Karpas-422 (cell line): ENCODE results near the gene NOVA2. TPM values are rescaled to one million over a fixed set of nuclear protein-coding genes. Genes with fewer than 3 reads are reported as not detected.

ENCODE experiments used
- DNase-seq: peaks from one replicate; pipeline ENCODE4 v3.0.0-alpha.2; 2015
- H2AFZ ChIP-seq: fragments of 200-600 bp; sonication (generic); 2 replicates; pipeline ENCODE4 v1.6.1; 2014; ENCODE audit warnings: antibody characterized with exemption, low read length, mixed read lengths
- H3K27ac ChIP-seq: fragments of 200-600 bp; sonication (generic); 2 replicates; pipeline ENCODE4 v1.5.1; 2014; ENCODE audit warnings: mild to moderate bottlenecking, low read length, moderate library complexity
- H3K27me3 ChIP-seq: fragments of 200-600 bp; sonication (generic); 2 replicates; pipeline ENCODE4 v1.6.1; 2014; ENCODE audit warnings: low read length, mixed read lengths
- H3K36me3 ChIP-seq: fragments of 200-600 bp; sonication (generic); 2 replicates; pipeline ENCODE4 v1.6.1; 2014; ENCODE audit warnings: low read length, mixed read lengths; ENCODE audit not compliant: insufficient read depth
- H3K4me1 ChIP-seq: fragments of 200-600 bp; sonication (generic); 2 replicates; pipeline ENCODE4 v1.6.1; 2014; ENCODE audit warnings: mild to moderate bottlenecking, low read length, mixed read lengths
- H3K4me2 ChIP-seq: fragments of 200-600 bp; sonication (generic); 2 replicates; pipeline ENCODE4 v1.6.1; 2014; ENCODE audit warnings: low read length, low read depth, mild to moderate bottlenecking; ENCODE audit not compliant: poor library complexity, severe bottlenecking
- H3K4me3 ChIP-seq: fragments of 200-600 bp; sonication (generic); 2 replicates; pipeline ENCODE4 v1.5.1; 2014; ENCODE audit warnings: mild to moderate bottlenecking, antibody characterized with exemption, low read length, mixed read lengths
- H3K79me2 ChIP-seq: fragments of 200-600 bp; sonication (generic); 2 replicates; pipeline ENCODE4 v1.6.1; 2014; ENCODE audit warnings: mild to moderate bottlenecking, low read length, mixed read lengths
- H3K9ac ChIP-seq: fragments of 200-600 bp; sonication (generic); 2 replicates; pipeline ENCODE4 v1.6.0; 2014; ENCODE audit warnings: low read length
- H3K9me2 ChIP-seq: fragments of 200-600 bp; sonication (generic), shearing (Covaris generic); replicated peaks from 2 replicates; pipeline ENCODE4 v1.6.0; 2014; ENCODE audit warnings: mild to moderate bottlenecking, low read length, moderate library complexity; ENCODE audit not compliant: insufficient read depth
- H3K9me3 ChIP-seq: fragments of 300-700, 200-600 bp; sonication (generic); 2 replicates; pipeline ENCODE4 v1.6.1; 2014; ENCODE audit warnings: low read length, mixed read lengths
- H4K20me1 ChIP-seq: fragments of 200-600 bp; sonication (generic); 2 replicates; pipeline ENCODE4 v1.6.1; 2014; ENCODE audit warnings: mild to moderate bottlenecking, antibody characterized with exemption, low read length, low read depth; ENCODE audit not compliant: insufficient read depth
- total RNA-seq: library from RNA; depleted of rRNA; stranded (reverse); fragments of >200 nt; shearing (Covaris generic); gene quantifications from 2 replicates; pipeline ENCODE4 v1.2.3, GENCODE V29; 2014; ENCODE audit warnings: low replicate concordance

NOVA2 gene
- total RNA-seq, 1 experiment from 2014 or later = not detected

DNA sequence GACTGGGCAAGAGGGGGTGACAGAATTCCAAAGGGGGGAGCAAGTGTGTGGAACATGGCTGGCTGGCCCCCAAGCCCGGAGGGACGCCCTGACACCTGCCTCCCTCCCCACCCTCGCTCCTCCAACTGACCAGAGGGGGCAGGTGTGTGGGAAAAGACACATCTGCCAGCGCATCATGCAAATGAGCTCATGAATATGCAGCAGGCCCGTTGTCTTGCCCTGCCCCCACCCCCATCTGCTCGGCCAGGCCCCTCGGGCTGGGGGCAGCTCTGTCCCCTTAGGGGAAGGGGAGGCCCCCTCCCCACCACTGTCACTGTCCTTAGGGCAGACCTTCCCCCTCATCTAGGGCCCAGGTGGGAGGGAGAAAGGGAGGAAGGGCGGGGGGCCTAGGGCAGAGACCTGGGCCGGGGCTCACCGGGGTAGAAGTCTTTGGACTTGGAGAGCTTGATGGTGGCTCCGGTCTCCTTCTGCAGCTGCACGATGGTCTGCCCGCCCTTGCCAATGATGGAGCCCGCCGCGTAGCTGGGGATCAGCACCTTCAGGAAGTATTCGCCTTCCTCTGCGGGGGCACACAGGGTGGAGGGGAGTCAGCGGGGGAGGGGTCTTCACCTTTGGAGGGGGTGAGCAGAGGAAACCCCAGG is 12.9 kb downstream of the NOVA2 start:
- Histone ChIP-seq H3K4me3 (no peak overlapping the region), H3K9ac (no peak overlapping the region), H3K4me2 (no peak overlapping the region), H3K9me2 (no peaks in the 10 kb centered on the region), H3K9me3 (no peaks in the 10 kb centered on the region), H4K20me1 (no peaks in the 10 kb centered on the region), H3K4me1 (peaks cover 6% of the 10 kb centered on the region; the same call in 1 of the 2 replicates), H2AFZ (no peak overlapping the region), H3K79me2 (no peaks in the 10 kb centered on the region), H3K27me3 (no peaks in the 10 kb centered on the region), H3K27ac (no peak overlapping the region), H3K36me3 (no peaks in the 10 kb centered on the region)
- DNase-seq = peak; percentile 63

DNA sequence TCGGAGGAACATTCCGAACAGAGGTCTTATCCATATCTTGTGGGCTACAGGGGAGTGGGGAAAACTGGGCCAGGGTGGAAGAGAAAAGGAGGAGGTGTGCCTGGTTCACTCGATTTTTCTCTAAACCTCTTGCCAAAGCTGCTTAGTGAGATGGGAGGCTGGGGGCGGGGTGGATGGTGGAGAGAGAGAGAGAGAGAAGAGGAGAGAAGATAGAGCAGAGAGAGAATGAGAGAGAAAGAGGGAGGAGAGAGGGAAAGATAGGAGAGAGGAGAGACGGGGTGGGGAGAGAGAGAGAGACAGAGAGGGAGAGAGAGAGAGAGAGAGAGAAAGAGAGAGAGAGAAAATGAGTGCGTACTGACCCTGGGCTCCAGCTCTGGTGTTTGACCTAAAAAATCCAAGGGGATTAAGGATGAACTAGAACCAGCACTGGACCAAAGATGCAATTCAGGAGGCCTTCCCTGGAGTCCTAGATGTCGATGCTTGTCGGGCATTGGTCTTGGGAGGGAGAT is 14.1 kb downstream of the NOVA2 start:
- no peak overlapping the region for H3K4me3 ChIP-seq
- no peak overlapping the region for H3K4me2 ChIP-seq
- DNase-seq = no peak
- no peaks in the 10 kb centered on the region for H3K79me2 ChIP-seq
- no peak overlapping the region for H3K27ac ChIP-seq
- H3K27me3 ChIP-seq = no peaks in the 10 kb centered on the region
- H4K20me1 ChIP-seq = no peaks in the 10 kb centered on the region
- H3K9me2 ChIP-seq = no peaks in the 10 kb centered on the region
- H3K36me3 ChIP-seq = no peaks in the 10 kb centered on the region
- H3K4me1 ChIP-seq = peaks cover 6% of the 10 kb centered on the region; the same call in 1 of the 2 replicates
- no peak overlapping the region for H2AFZ ChIP-seq
- H3K9me3 ChIP-seq = no peaks in the 10 kb centered on the region
- no peak overlapping the region for H3K9ac ChIP-seq

GRCh38 chr19:45958769-45959516 is 14.7 kb downstream of the NOVA2 start:
- Histone ChIP-seq H3K79me2 (no peaks in the 10 kb centered on the region), H3K27me3 (no peaks in the 10 kb centered on the region), H3K4me1 (peaks cover 6% of the 10 kb centered on the region; the same call in 1 of the 2 replicates), H2AFZ (no peak overlapping the region), H3K9ac (no peak overlapping the region), H3K27ac (no peak overlapping the region), H3K9me2 (no peaks in the 10 kb centered on the region), H3K9me3 (no peaks in the 10 kb centered on the region), H3K4me2 (no peak overlapping the region), H3K36me3 (no peaks in the 10 kb centered on the region), H4K20me1 (no peaks in the 10 kb centered on the region), H3K4me3 (no peak overlapping the region)
- no peak for DNase-seq

GRCh38 chr19:45958320-45958719 is 15.3 kb downstream of the NOVA2 start:
- Histone ChIP-seq H3K27me3 (no peaks in the 10 kb centered on the region), H3K36me3 (no peaks in the 10 kb centered on the region), H3K4me2 (no peak overlapping the region), H3K9ac (no peak overlapping the region), H4K20me1 (no peaks in the 10 kb centered on the region), H3K27ac (no peak overlapping the region), H3K9me3 (no peaks in the 10 kb centered on the region), H3K4me1 (peaks cover 6% of the 10 kb centered on the region; the same call in 1 of the 2 replicates), H3K9me2 (no peaks in the 10 kb centered on the region), H2AFZ (no peak overlapping the region), H3K4me3 (no peak overlapping the region), H3K79me2 (no peaks in the 10 kb centered on the region)
- no peak for DNase-seq

DNA sequence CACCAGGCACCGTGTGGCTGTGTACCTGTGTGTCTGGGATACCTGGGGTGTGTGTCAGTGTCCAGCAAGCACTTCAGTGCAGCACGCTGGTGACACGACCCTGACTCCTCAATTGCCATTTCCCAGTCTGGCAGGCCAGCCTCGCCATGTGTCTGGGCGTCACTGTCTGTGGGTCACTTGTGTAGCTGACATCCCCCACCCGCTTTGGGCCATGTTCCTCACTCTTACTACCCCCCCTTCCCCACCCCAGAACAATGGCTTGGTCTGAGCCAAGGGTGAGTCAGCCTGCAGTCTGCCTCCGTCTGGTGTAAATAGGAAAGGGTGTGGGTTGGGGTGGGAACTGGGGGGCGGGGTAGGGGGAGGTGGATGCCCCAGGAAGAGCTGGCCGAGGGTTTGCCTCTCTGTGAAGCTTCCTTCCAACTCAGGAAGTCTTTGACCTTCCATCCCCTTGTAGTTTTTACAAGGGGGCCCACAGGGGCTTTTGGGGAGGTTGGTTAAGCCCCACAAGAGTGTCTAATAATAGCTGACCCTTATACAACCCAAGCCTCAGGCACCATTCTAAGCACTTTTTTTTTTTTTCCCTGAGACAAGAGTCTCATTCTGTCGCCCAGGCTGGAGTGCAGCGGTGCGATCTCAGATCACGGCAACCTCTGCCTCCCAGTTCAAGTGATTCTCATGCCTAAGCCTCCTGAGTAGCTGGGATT is 17.6 kb downstream of the NOVA2 start:
- Histone ChIP-seq H3K4me1 (peaks cover 6% of the 10 kb centered on the region; the same call in 1 of the 2 replicates), H2AFZ (no peak overlapping the region), H3K9ac (no peak overlapping the region), H3K36me3 (no peaks in the 10 kb centered on the region), H3K9me2 (no peaks in the 10 kb centered on the region), H3K27me3 (no peaks in the 10 kb centered on the region), H3K27ac (no peak overlapping the region), H3K4me3 (no peak overlapping the region), H3K4me2 (no peak overlapping the region), H3K79me2 (no peaks in the 10 kb centered on the region), H4K20me1 (no peaks in the 10 kb centered on the region), H3K9me3 (no peaks in the 10 kb centered on the region)
- no peak for DNase-seq

- no peaks in the 10 kb centered on the region for H3K36me3 ChIP-seq
- H3K4me2 ChIP-seq = no peak overlapping the region
- H3K4me1 ChIP-seq = no peaks in the 10 kb centered on the region
- no peak overlapping the region for H3K9ac ChIP-seq
- H3K79me2 ChIP-seq = no peaks in the 10 kb centered on the region
- no peaks in the 10 kb centered on the region for H4K20me1 ChIP-seq
- H3K9me3 ChIP-seq = no peaks in the 10 kb centered on the region
- H3K4me3 ChIP-seq = no peak overlapping the region
- no peak overlapping the region for H3K27ac ChIP-seq
- no peak overlapping the region for H2AFZ ChIP-seq
- no peak for DNase-seq
- no peaks in the 10 kb centered on the region for H3K27me3 ChIP-seq
- no peaks in the 10 kb centered on the region for H3K9me2 ChIP-seq
These were observed 19.5 kb downstream of the NOVA2 start for GRCh38 chr19:45954156-45954555.

DNA sequence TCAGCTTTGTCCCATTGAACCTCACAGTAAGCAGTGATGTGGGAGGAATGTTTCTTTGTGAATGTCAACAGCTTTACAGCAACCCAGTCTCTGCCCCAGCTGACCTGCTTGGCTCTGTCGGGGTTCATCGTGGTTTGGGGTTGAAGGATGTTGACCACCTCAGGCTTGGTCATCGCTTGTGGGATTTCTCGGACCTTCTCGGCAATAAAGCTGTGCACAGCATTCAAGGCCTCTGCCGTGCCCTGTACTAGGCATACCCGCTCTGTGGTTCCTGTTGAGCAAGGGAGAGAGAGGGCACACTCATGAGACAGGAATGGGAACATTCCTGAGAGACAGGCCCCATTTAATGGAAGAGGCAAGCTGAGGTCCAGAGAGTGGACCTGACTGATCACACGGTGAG is 20.0 kb downstream of the NOVA2 start:
- no peak for DNase-seq
- no peaks in the 10 kb centered on the region for H4K20me1 ChIP-seq
- no peak overlapping the region for H3K9ac ChIP-seq
- H3K9me3 ChIP-seq = no peaks in the 10 kb centered on the region
- no peak overlapping the region for H3K27ac ChIP-seq
- H3K4me1 ChIP-seq = no peaks in the 10 kb centered on the region
- no peak overlapping the region for H3K4me3 ChIP-seq
- no peak overlapping the region for H2AFZ ChIP-seq
- H3K27me3 ChIP-seq = no peaks in the 10 kb centered on the region
- no peaks in the 10 kb centered on the region for H3K36me3 ChIP-seq
- H3K4me2 ChIP-seq = no peak overlapping the region
- no peaks in the 10 kb centered on the region for H3K79me2 ChIP-seq
- H3K9me2 ChIP-seq = no peaks in the 10 kb centered on the region
